ENCODE measurements around the gene KIFC1.
A peak's percentile ranks its signal among the peaks of the same experiment; 100 is the strongest.

The KIFC1 gene

GRCh38 chr6:33412140-33413009 is 20.8 kb downstream of the KIFC1 start:
- DNase-seq, result no peak

GRCh38 chr6:33413241-33414120 is 21.9 kb downstream of the KIFC1 start:
- no peak for DNase-seq

- peak; percentile 62 for DNase-seq
Measured at GRCh38 chr6:33414592-33415271, 23.1 kb downstream of the KIFC1 start.

- DNase-seq, result no peak
Measured at GRCh38 chr6:33415831-33416230, 24.2 kb downstream of the KIFC1 start.

GRCh38 chr6:33416386-33417127 is 24.9 kb downstream of the KIFC1 start:
- DNase-seq, result no peak

GRCh38 chr6:33417128-33417902 is 25.7 kb downstream of the KIFC1 start:
- no peak for DNase-seq

- peak; percentile 100 for DNase-seq
Measured at GRCh38 chr6:33417903-33418689, 26.5 kb downstream of the KIFC1 start, which contains the start of gene CUTA. CUTA (minus strand) TSS chr6:33418107; CDS start chr6:33418000, 107 bp downstream.

GRCh38 chr6:33418690-33419291 is 27.2 kb downstream of the KIFC1 start:
- peak; percentile 58 for DNase-seq

- DNase-seq, result peak; percentile 90
Measured at GRCh38 chr6:33419580-33420490, 28.2 kb downstream of the KIFC1 start, which contains the start of gene SYNGAP1. SYNGAP1 (plus strand) TSS chr6:33420065; CDS start chr6:33420265, 200 bp downstream.

- peak; percentile 93 for DNase-seq
Measured at GRCh38 chr6:33420491-33421343, 29.1 kb downstream of the KIFC1 start.

- no peak for DNase-seq
Measured at GRCh38 chr6:33421344-33421643, 29.7 kb downstream of the KIFC1 start.

- no peak for DNase-seq
Measured at GRCh38 chr6:33423777-33424176, 32.2 kb downstream of the KIFC1 start.

GRCh38 chr6:33424855-33425667 is 33.4 kb downstream of the KIFC1 start:
- DNase-seq, result no peak

- DNase-seq, result peak; percentile 95
Measured at GRCh38 chr6:33425668-33426577, 34.3 kb downstream of the KIFC1 start.

GRCh38 chr6:33426590-33427511 is 35.2 kb downstream of the KIFC1 start:
- DNase-seq, result no peak
